CD4-positive, alpha-beta T cell treated with Interferon alpha-2 for 1 hour (primary cell): ENCODE measurements around the gene CORO1C.

Experiments used
- DNase-seq, 2 donors: peaks; one replicate each; pipeline ENCODE4 v3.0.0-alpha.2; 2020 to 2022

The CORO1C gene

GRCh38 chr12:108597559-108598471, 133.5 kb downstream of the CORO1C start, which contains the start of gene TMEM119:
TSS of gene TMEM119 (minus strand) at chr12:108598084. CDS start at chr12:108592383, 5,701 bp downstream.
- DNase-seq: no peak

GRCh38 chr12:108596854-108597558, 134.3 kb downstream of the CORO1C start:
- no peak for DNase-seq

- DNase-seq: no peak
Measured at GRCh38 chr12:108595711-108596647, 135.3 kb downstream of the CORO1C start.
